ENCODE measurements around the gene CAD. TPM values are rescaled to one million over a fixed set of nuclear protein-coding genes. Genes with fewer than 3 reads are reported as not detected.

Gene CAD
- total and polyA plus RNA-seq, 9 of the 15 experiments (the other 6 are each of a cell fraction or from before 2014, with no cell fraction given) = 7.5 to 126 (median 33.7) TPM

- no peak for TF ChIP-seq ATF2 (CRISPR knock-in tag; IDR thresholded peaks at IDR 0.05)
- no peak for TF ChIP-seq GATAD2A (IDR thresholded peaks at IDR 0.05)
- no peak for TF ChIP-seq ZNF518B (CRISPR knock-in tag; IDR thresholded peaks at IDR 0.05)
- TF ChIP-seq CHAMP1 (IDR thresholded peaks at IDR 0.05) = no peak
- no peak for TF ChIP-seq ZC3H8 (IDR thresholded peaks at IDR 0.05)
- no peak for TF ChIP-seq SMAD4 (CRISPR knock-in tag; conservative IDR thresholded peaks at IDR 0.05)
- peak; percentile 82 for TF ChIP-seq PRDM10 (IDR thresholded peaks at IDR 0.05; ENCODE audit: partially characterized antibody)
- TF ChIP-seq DDX20 (tag; IDR thresholded peaks at IDR 0.05; ENCODE audit: low read depth) = no peak
- no peak for TF ChIP-seq SAFB (IDR thresholded peaks at IDR 0.05; ENCODE audit: borderline replicate concordance, low read depth, low read length)
- TF ChIP-seq CLOCK (CRISPR knock-in tag; IDR thresholded peaks at IDR 0.05; ENCODE audit: borderline replicate concordance) = no peak
- no peak for TF ChIP-seq TCFL5 (CRISPR knock-in tag; conservative IDR thresholded peaks at IDR 0.05)
These were observed at the start of gene CAD (continued) for GRCh38 chr2:27217173-27218121.
